ENCODE results near the gene TBCC. TPM values are rescaled to one million over a fixed set of nuclear protein-coding genes. Genes with fewer than 3 reads are reported as not detected.

Gene TBCC
- total and polyA plus RNA-seq, 10 of the 15 experiments (the other 5 are each of a cell fraction or from before 2014, with no cell fraction given) = 2.5 to 41.9 (median 20.3) TPM

DNA sequence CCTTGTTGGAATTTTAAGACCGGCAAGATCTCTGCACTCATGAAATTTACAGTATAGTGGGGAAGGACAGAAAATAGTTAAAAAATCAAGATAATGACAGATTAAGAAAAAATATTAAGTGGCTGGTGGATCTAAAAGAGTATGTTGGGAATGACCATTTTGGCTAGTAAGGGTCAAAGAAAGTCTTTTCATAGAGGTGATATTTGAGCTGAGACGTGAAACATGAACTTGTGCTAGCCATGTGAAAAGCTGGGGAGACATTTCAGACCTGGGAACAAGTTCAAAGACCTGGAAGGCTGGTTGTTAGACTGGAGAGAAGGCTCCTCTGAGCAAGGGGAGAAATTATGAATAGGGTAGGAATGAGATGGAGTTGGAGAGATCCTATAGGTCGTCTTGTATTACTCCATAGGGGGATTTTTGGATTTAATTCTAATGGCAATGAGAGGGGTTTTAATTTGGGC lies 40.7 kb upstream of the TBCC start (continued):
- TF ChIP-seq, protein P1, sequence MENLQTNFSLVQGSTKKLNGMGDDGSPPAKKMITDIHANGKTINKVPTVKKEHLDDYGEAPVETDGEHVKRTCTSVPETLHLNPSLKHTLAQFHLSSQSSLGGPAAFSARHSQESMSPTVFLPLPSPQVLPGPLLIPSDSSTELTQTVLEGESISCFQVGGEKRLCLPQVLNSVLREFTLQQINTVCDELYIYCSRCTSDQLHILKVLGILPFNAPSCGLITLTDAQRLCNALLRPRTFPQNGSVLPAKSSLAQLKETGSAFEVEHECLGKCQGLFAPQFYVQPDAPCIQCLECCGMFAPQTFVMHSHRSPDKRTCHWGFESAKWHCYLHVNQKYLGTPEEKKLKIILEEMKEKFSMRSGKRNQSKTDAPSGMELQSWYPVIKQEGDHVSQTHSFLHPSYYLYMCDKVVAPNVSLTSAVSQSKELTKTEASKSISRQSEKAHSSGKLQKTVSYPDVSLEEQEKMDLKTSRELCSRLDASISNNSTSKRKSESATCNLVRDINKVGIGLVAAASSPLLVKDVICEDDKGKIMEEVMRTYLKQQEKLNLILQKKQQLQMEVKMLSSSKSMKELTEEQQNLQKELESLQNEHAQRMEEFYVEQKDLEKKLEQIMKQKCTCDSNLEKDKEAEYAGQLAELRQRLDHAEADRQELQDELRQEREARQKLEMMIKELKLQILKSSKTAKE (IDR thresholded peaks at IDR 0.05; ENCODE audit: low read depth, poor library complexity, severe bottlenecking) = no peak

DNA sequence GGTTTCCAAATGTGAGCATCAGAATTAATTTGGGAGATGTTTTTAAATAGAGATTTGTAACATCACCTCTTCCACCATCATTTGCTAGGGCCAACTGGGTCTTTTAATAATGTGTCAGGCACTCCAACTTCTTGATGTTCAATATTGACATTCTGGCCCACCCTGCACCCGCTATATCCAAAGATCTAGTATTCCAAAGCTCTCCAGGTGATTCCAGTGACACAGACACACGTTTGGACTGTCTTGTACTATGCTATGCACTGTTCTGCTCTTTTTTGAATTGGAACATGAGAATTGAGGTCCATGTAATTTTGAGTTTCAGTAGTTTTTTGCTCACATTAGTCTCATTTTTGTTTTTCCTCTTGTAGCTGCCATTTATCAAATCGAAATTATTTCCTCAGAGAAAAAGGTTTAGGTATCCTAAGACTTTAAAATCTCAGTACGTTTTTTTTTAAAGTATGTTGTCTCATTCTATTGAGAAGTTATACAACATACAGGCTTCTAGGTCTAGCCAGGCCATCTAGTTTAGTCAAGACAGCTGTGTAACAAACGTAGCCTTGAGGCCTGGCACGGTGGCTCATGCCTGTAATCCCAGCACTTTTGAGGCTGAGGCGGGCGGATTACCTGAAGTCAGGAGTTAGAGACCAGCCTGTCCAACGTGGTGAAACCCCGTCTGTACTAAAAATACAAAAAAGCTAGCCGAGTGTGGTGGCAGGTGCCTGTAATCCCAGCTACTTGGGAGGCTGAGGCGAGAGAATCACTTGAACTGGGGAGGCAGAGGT lies 39.0 kb upstream of the TBCC start:
- peaks cover 22% of the 10 kb centered on the region for H3K4me1 ChIP-seq (ENCODE audit: control insufficient read depth, insufficient read depth, low read length)
- H3K27me3 ChIP-seq (replicated peaks in 1 of 2; ENCODE audit: control insufficient read depth in 2 of 2, insufficient read depth in 2 of 2, low read length in 1 of 2) = no peaks in the 10 kb centered on the region
- H3K9me3 ChIP-seq (replicated peaks; ENCODE audit: control insufficient read depth, insufficient read depth, low read length) = no peaks in the 10 kb centered on the region
- FAIRE-seq (no peak), DNase-seq (ENCODE audit: low read depth, low spot score) (no peak), ATAC-seq (no peak)
- in situ Hi-C loops (cut with MboI) (no loop called here), intact Hi-C loops (cut with micrococcal nuclease; ENCODE audit: unreplicated experiment) (loop anchor here (1.0 to 10.0 kb wide), 3 partner anchors 39 to 390 kb away; partner anchors contain the start of genes SRF and TBCC)
- TF ChIP-seq, protein P2, sequence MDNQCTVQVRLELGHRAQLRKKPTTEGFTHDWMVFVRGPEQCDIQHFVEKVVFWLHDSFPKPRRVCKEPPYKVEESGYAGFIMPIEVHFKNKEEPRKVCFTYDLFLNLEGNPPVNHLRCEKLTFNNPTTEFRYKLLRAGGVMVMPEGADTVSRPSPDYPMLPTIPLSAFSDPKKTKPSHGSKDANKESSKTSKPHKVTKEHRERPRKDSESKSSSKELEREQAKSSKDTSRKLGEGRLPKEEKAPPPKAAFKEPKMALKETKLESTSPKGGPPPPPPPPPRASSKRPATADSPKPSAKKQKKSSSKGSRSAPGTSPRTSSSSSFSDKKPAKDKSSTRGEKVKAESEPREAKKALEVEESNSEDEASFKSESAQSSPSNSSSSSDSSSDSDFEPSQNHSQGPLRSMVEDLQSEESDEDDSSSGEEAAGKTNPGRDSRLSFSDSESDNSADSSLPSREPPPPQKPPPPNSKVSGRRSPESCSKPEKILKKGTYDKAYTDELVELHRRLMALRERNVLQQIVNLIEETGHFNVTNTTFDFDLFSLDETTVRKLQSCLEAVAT (IDR thresholded peaks at IDR 0.05) = peak; percentile 23; the same call in 1 of the 2 replicates
- TF ChIP-seq MTA3 (IDR thresholded peaks at IDR 0.05; ENCODE audit: borderline replicate concordance, low read length) (no peak), SP1 (IDR thresholded peaks at IDR 0.05; ENCODE audit: low read depth, low read length) (no peak), FOXK2 (IDR thresholded peaks at IDR 0.05) (no peak), CREB1 (IDR thresholded peaks at IDR 0.05; ENCODE audit: low read depth) (no peak), HDAC6 (IDR thresholded peaks at IDR 0.05; ENCODE audit: unreplicated experiment) (no peak), POLR2AphosphoS5 (IDR thresholded peaks at IDR 0.05; ENCODE audit: low read length) (0 out of 2 replicates have a peak, but pooled peaks have one; percentile 38), POLR2AphosphoS2 (IDR thresholded peaks at IDR 0.05; ENCODE audit: low read depth, low read length) (peak; percentile 39; the same call in 1 of the 2 replicates), RAD51 (IDR thresholded peaks at IDR 0.05) (no peak), BACH1 (IDR thresholded peaks at IDR 0.05; ENCODE audit: borderline replicate concordance) (no peak), HDGF (IDR thresholded peaks at IDR 0.05) (no peak), ZSCAN29 (IDR thresholded peaks at IDR 0.05) (no peak), STAT3 (IDR thresholded peaks at IDR 0.05; ENCODE audit: low read depth, low read length) (no peak)
- H3K4me2 ChIP-seq (ENCODE audit: control insufficient read depth, insufficient read depth) = peak overlapping the region; percentile 89
- 73% methylated on average over 12 of the region's 12 CpGs for WGBS (ENCODE audit: insufficient coverage, insufficient replicate concordance, low lambda C conversion rate, missing lambda C conversion rate)
- peak overlapping the region; percentile 99 for H3K27ac ChIP-seq (ENCODE audit: control insufficient read depth, insufficient read depth)
- SMC1A ChIA-PET (ENCODE audit: uncharacterized antibody, unreplicated experiment) = interaction anchor here (0.7 to 7.7 kb wide), 8 partner anchors 13 to 123 kb away, joined by 3 to 62 read pairs (median 4); partner anchors contain the start of gene TBCC
- POLR2A ChIA-PET = interaction anchor here (0.5 to 4.7 kb wide), 8 partner anchors 10 to 849 kb away, joined by 3 to 43 read pairs (median 4); partner anchors contain the start of gene TBCC
- H2AFZ ChIP-seq (ENCODE audit: control insufficient read depth, low read depth, low read length) = no peak overlapping the region
- peaks cover 89% of the 10 kb centered on the region for H3K79me2 ChIP-seq (ENCODE audit: control insufficient read depth, insufficient read depth, low read length)
- H4K20me1 ChIP-seq (ENCODE audit: control insufficient read depth, insufficient read depth) = no peaks in the 10 kb centered on the region
- BruUV-seq (replicated peaks) = no TSS peak
- RAD21 ChIA-PET (ENCODE audit: unreplicated experiment) = interaction anchor here (1.0 to 2.9 kb wide), 2 partner anchors 9 to 14 kb away, joined by 8 to 14 read pairs; no protein-coding TSS in a partner anchor
- peak overlapping the region; percentile 100 for H3K9ac ChIP-seq (ENCODE audit: control insufficient read depth, insufficient read depth, low read length)
- CTCF ChIA-PET = interaction anchor here (1.0 to 2.9 kb wide), 3 partner anchors 10 to 123 kb away, joined by 3 to 11 read pairs (median 3); no protein-coding TSS in a partner anchor
- peak overlapping the region; percentile 86 for H3K4me3 ChIP-seq
- no peaks in the 10 kb centered on the region; a peak in 2 of 4 replicates for H3K36me3 ChIP-seq (ENCODE audit: control insufficient read depth in 2 of 2, insufficient read depth in 2 of 2, low read length in 1 of 2)
